ENCODE results near the gene ZNF620.

The ZNF620 gene

GRCh38 chr3:40464339-40465110 lies 41.3 kb upstream of the ZNF620 start:
- no peak for ATAC-seq
- TF ChIP-seq CSDC2 (CRISPR knock-in tag; IDR thresholded peaks at IDR 0.05) (no peak), TOX (CRISPR knock-in tag; IDR thresholded peaks at IDR 0.05; ENCODE audit: borderline replicate concordance) (no peak), PATZ1 (CRISPR knock-in tag; IDR thresholded peaks at IDR 0.05; ENCODE audit: borderline replicate concordance) (no peak), CREB5 (CRISPR knock-in tag; IDR thresholded peaks at IDR 0.05; ENCODE audit: low read depth) (no peak), CSRNP3 (CRISPR knock-in tag; IDR thresholded peaks at IDR 0.05) (no peak), OSR1 (CRISPR knock-in tag; IDR thresholded peaks at IDR 0.05) (no peak), TCF4 (CRISPR knock-in tag; IDR thresholded peaks at IDR 0.05; ENCODE audit: borderline replicate concordance) (no peak), TSHZ2 (CRISPR knock-in tag; IDR thresholded peaks at IDR 0.05) (no peak), SNAI2 (CRISPR knock-in tag; IDR thresholded peaks at IDR 0.05) (no peak), POU6F1 (CRISPR knock-in tag; IDR thresholded peaks at IDR 0.05; ENCODE audit: borderline replicate concordance, low read depth) (no peak)

- no peak; the same call in 2 of the 3 replicates for ATAC-seq
- no peak for TF ChIP-seq ISL1 (CRISPR knock-in tag; IDR thresholded peaks at IDR 0.05)
- no peak for TF ChIP-seq PATZ1 (CRISPR knock-in tag; IDR thresholded peaks at IDR 0.05; ENCODE audit: borderline replicate concordance)
- no peak for TF ChIP-seq SNAI2 (CRISPR knock-in tag; IDR thresholded peaks at IDR 0.05)
- no peak for TF ChIP-seq ZNF565 (CRISPR knock-in tag; conservative IDR thresholded peaks at IDR 0.05; ENCODE audit: low read depth)
- no peak for TF ChIP-seq CSDC2 (CRISPR knock-in tag; IDR thresholded peaks at IDR 0.05)
- TF ChIP-seq RARB (CRISPR knock-in tag; IDR thresholded peaks at IDR 0.05): no peak
- TF ChIP-seq ZNF70 (CRISPR knock-in tag; IDR thresholded peaks at IDR 0.05): no peak
- TF ChIP-seq GLIS3 (CRISPR knock-in tag; IDR thresholded peaks at IDR 0.05): no peak
- TF ChIP-seq CSRNP3 (CRISPR knock-in tag; IDR thresholded peaks at IDR 0.05): no peak
- TF ChIP-seq POU6F1 (CRISPR knock-in tag; IDR thresholded peaks at IDR 0.05; ENCODE audit: borderline replicate concordance, low read depth): no peak
- no peak for TF ChIP-seq CREB5 (CRISPR knock-in tag; IDR thresholded peaks at IDR 0.05; ENCODE audit: low read depth)
- no peak for TF ChIP-seq ZNF8 (CRISPR knock-in tag; IDR thresholded peaks at IDR 0.05)
- no peak for TF ChIP-seq PPARA (CRISPR knock-in tag; IDR thresholded peaks at IDR 0.05; ENCODE audit: borderline replicate concordance)
- no peak for TF ChIP-seq BACH2 (CRISPR knock-in tag; IDR thresholded peaks at IDR 0.05; ENCODE audit: borderline replicate concordance)
- no peak for TF ChIP-seq ARNTL (CRISPR knock-in tag; IDR thresholded peaks at IDR 0.05; ENCODE audit: borderline replicate concordance, low read depth)
- TF ChIP-seq ZC3H10 (CRISPR knock-in tag; IDR thresholded peaks at IDR 0.05): no peak
- TF ChIP-seq ZFP3 (CRISPR knock-in tag; IDR thresholded peaks at IDR 0.05): no peak
- no peak for TF ChIP-seq ESRRG (CRISPR knock-in tag; IDR thresholded peaks at IDR 0.05)
- TF ChIP-seq TOX (CRISPR knock-in tag; IDR thresholded peaks at IDR 0.05; ENCODE audit: borderline replicate concordance): no peak
- TF ChIP-seq TCF4 (CRISPR knock-in tag; IDR thresholded peaks at IDR 0.05; ENCODE audit: borderline replicate concordance): no peak
These were observed 40.8 kb upstream of the ZNF620 start for GRCh38 chr3:40465111-40465407.
